PFSK-1 (cell line): Measurements from ENCODE around the gene NUP58.

Source experiments
- FOXP2 ChIP-seq: optimal IDR thresholded peaks from 2 replicates; pipeline ENCODE3; 2011; ENCODE audit warnings: borderline replicate concordance, control low read depth, inconsistent platforms; ENCODE audit not compliant: insufficient read depth; ENCODE audit errors: extremely low read length, extremely low read depth
- POLR2AphosphoS5 ChIP-seq: IDR thresholded peaks from 2 replicates; pipeline ENCODE4 v1.6.1; 2012; ENCODE audit warnings: low read depth, mild to moderate bottlenecking, control low read depth, low read length, moderate library complexity
- SIN3A ChIP-seq: IDR thresholded peaks from 2 replicates; pipeline ENCODE4 v1.6.1; 2012; ENCODE audit warnings: mild to moderate bottlenecking, low read length, moderate library complexity, borderline replicate concordance; ENCODE audit not compliant: insufficient read depth
- TAF1 ChIP-seq: IDR thresholded peaks from 2 replicates; pipeline ENCODE4 v1.6.1; 2012; ENCODE audit warnings: low read length, control low read depth, borderline replicate concordance; ENCODE audit not compliant: insufficient read depth
- TF ChIP-seq, protein P1 (sequence below), 2 experiments: IDR thresholded peaks; 2 replicates each; pipeline versions ENCODE4 v1.6.1 to v1.8.0; 2011 to 2012; ENCODE audit warnings: low read depth in 2 of 2, low read length in 2 of 2, control low read depth in 1 of 2, inconsistent platforms in 1 of 2, mild to moderate bottlenecking in 1 of 2, moderate library complexity in 1 of 2; ENCODE audit not compliant: insufficient read depth in 1 of 2

DNA sequence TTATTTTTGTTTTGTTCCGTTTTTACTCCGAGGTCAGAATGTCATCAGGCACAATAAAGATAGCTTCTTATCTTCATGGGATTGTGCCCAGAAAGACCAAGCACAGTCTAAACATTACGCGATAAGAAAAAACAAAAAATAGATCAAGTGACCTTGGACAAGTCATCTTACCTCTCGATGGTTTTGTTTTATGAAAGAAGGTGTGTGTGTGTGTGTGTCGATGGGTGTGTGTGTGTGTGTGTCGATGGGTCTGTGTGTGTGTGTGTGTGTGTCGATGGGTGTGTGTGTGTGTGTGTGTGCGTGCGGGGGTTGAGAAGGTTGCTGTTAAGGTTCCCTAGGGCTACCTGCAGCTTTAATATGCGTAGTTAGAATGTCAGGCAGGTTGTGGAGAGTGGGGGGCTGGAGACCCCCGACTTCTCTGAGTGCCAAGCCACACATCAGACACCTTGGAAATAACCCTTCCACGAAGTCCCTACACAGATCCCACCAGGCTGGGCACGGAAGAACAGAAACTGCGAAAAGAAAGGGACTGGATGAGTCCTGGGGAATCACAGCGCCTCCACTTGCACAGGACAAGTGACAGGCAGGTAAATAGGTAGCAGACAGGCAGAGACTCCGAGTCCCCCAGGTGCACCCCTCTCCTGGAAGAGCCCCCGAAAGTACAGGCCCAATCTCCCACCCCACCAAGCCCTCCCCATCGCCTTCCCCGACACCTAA, 69.9 kb downstream of the NUP58 start:
- TF ChIP-seq TAF1, result no peak
- TF ChIP-seq POLR2AphosphoS5, result no peak
- TF ChIP-seq, protein P1, sequence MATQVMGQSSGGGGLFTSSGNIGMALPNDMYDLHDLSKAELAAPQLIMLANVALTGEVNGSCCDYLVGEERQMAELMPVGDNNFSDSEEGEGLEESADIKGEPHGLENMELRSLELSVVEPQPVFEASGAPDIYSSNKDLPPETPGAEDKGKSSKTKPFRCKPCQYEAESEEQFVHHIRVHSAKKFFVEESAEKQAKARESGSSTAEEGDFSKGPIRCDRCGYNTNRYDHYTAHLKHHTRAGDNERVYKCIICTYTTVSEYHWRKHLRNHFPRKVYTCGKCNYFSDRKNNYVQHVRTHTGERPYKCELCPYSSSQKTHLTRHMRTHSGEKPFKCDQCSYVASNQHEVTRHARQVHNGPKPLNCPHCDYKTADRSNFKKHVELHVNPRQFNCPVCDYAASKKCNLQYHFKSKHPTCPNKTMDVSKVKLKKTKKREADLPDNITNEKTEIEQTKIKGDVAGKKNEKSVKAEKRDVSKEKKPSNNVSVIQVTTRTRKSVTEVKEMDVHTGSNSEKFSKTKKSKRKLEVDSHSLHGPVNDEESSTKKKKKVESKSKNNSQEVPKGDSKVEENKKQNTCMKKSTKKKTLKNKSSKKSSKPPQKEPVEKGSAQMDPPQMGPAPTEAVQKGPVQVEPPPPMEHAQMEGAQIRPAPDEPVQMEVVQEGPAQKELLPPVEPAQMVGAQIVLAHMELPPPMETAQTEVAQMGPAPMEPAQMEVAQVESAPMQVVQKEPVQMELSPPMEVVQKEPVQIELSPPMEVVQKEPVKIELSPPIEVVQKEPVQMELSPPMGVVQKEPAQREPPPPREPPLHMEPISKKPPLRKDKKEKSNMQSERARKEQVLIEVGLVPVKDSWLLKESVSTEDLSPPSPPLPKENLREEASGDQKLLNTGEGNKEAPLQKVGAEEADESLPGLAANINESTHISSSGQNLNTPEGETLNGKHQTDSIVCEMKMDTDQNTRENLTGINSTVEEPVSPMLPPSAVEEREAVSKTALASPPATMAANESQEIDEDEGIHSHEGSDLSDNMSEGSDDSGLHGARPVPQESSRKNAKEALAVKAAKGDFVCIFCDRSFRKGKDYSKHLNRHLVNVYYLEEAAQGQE (IDR thresholded peaks at IDR 0.05; ENCODE audit: insufficient read depth in 1 of 2, low read depth in 2 of 2, low read length in 2 of 2), result no peak
- TF ChIP-seq SIN3A, result no peak
- TF ChIP-seq FOXP2, result no peak
